H1 (cell line): ENCODE data around the gene IVNS1ABP. TPM values are rescaled to one million over a fixed set of nuclear protein-coding genes. Genes with fewer than 3 reads are reported as not detected.

Source experiments
- CEBPB ChIP-seq: IDR thresholded peaks from 2 replicates; pipeline ENCODE4 v1.6.1; 2012; ENCODE audit warnings: low read depth, low read length
- CHD1 ChIP-seq: IDR thresholded peaks from 2 replicates; pipeline ENCODE4 v1.6.1; 2012; ENCODE audit warnings: low read depth, low read length, improper control_type of control experiment
- CTCF ChIP-seq, 3 experiments: IDR thresholded peaks; 1 replicate in 2 of 3; 2 replicates in 1 of 3; pipeline versions ENCODE4 v1.5.1 to v1.6.1; 2011; ENCODE audit warnings: low read length in 3 of 3, mild to moderate bottlenecking in 3 of 3, inconsistent platforms in 2 of 3, low read depth in 1 of 3, moderate library complexity in 1 of 3; ENCODE audit not compliant: insufficient read depth in 1 of 3; ENCODE audit errors: control extremely low read depth in 1 of 3
- HDAC2 ChIP-seq, 2 experiments: fragments of 300-600 bp in 1 of 2; sonication (generic) in 1 of 2; IDR thresholded peaks; 2 replicates each; pipeline ENCODE4 v1.6.1; 2011 to 2012; ENCODE audit warnings: low read depth in 2 of 2, low read length in 2 of 2, mild to moderate bottlenecking in 2 of 2, moderate library complexity in 2 of 2, borderline replicate concordance in 1 of 2, inconsistent platforms in 1 of 2
- polyA plus RNA-seq, 7 experiments: library from polyadenylated mRNA; depleted of rRNA in 3 of 7; stranded (reverse) in 5 of 7; unstranded in 2 of 7; fragments of >200 nt in 5 of 7; fragments of 200-250 nt in 2 of 7; gene quantifications; 1 replicate in 5 of 7; 2 replicates in 1 of 7; 4 replicates in 1 of 7; pipeline versions ENCODE4 v1.2.1 to v1.2.3, GENCODE V29; 2011 to 2013; ENCODE audit warnings: missing spikeins in 2 of 7, mixed read lengths in 2 of 7
- total RNA-seq: library from RNA; stranded (reverse); fragmentation: NEBNext Ultra II Directional; extraction: Animal tissue kit (Norgen Biotek cat#: 25700); gene quantifications from 2 replicates; pipeline ENCODE4 v1.2.1, GENCODE V29; 2021

IVNS1ABP gene
- total and polyA plus RNA-seq, 2 of the 8 experiments (the other 6 are each of a cell fraction or from before 2014, with no cell fraction given), result 65.9 to 189 TPM

- TF ChIP-seq CTCF (IDR thresholded peaks at IDR 0.05; ENCODE audit: control extremely low read depth in 1 of 3, insufficient read depth in 1 of 3, low read depth in 1 of 3, low read length in 3 of 3) (no peak), CEBPB (no peak), HDAC2 (IDR thresholded peaks at IDR 0.05; ENCODE audit: borderline replicate concordance in 1 of 2, low read depth in 2 of 2, low read length in 2 of 2) (no peak), CHD1 (no peak)
These were observed 67.0 kb downstream of the IVNS1ABP start (continued) for GRCh38 chr1:185250063-185250462.
